Measurements from ENCODE around the gene ITIH4.
A peak's percentile ranks its signal among the peaks of the same experiment; 100 is the strongest.

Gene ITIH4

GRCh38 chr3:52829482-52829881 is 990 bp downstream of the ITIH4 start:
- no peak for DNase-seq (ENCODE audit: low spot score)
- TF ChIP-seq CTCF (IDR thresholded peaks at IDR 0.05), result no peak
- Histone ChIP-seq H3K4me3 (peak overlapping the region; percentile 71), H3K27ac (peak overlapping the region in 1 of 2 donors; percentile 97)

GRCh38 chr3:52827866-52828376 is 2.6 kb downstream of the ITIH4 start:
- no peak for TF ChIP-seq CTCF (IDR thresholded peaks at IDR 0.05)
- no peak for DNase-seq (ENCODE audit: low spot score)
- H3K4me3 ChIP-seq, result no peak overlapping the region
- peak overlapping the region in 1 of 2 donors; percentile 26 for H3K27ac ChIP-seq

- Histone ChIP-seq H3K4me3 (no peak overlapping the region), H3K27ac (peak overlapping the region in 1 of 2 donors; percentile 26)
- no peak for TF ChIP-seq CTCF (IDR thresholded peaks at IDR 0.05)
- DNase-seq (ENCODE audit: low spot score), result no peak
These were observed 3.0 kb downstream of the ITIH4 start for GRCh38 chr3:52827441-52827840.

- no peak for TF ChIP-seq CTCF (IDR thresholded peaks at IDR 0.05)
- no peak for DNase-seq (ENCODE audit: low spot score)
- Histone ChIP-seq H3K4me3 (no peak overlapping the region), H3K27ac (no peak overlapping the region)
These were observed 6.4 kb downstream of the ITIH4 start for GRCh38 chr3:52824037-52824436.

- H3K27ac ChIP-seq, result no peak overlapping the region
- TF ChIP-seq CTCF (IDR thresholded peaks at IDR 0.05), result no peak
- H3K4me3 ChIP-seq, result no peak overlapping the region
- DNase-seq (ENCODE audit: low spot score), result no peak
These were observed 8.1 kb downstream of the ITIH4 start for GRCh38 chr3:52822363-52822762.

- TF ChIP-seq CTCF (IDR thresholded peaks at IDR 0.05), result no peak
- no peak overlapping the region for H3K4me3 ChIP-seq
- no peak overlapping the region for H3K27ac ChIP-seq
- DNase-seq (ENCODE audit: low spot score), result no peak
These were observed 9.7 kb downstream of the ITIH4 start for GRCh38 chr3:52820736-52821135.

GRCh38 chr3:52819936-52820335 is 10.5 kb downstream of the ITIH4 start:
- Histone ChIP-seq H3K4me3 (no peak overlapping the region), H3K27ac (no peak overlapping the region)
- no peak for TF ChIP-seq CTCF (IDR thresholded peaks at IDR 0.05)
- DNase-seq (ENCODE audit: low spot score), result no peak
